Kidney epithelial cell (primary cell): ENCODE measurements around the gene GAL. TPM values are rescaled to one million over a fixed set of nuclear protein-coding genes. Genes with fewer than 3 reads are reported as not detected.

Experiments
- DNase-seq: peaks from one replicate; pipeline ENCODE4 v3.0.0-alpha.2; 2010; ENCODE audit warnings: low read depth
- H3K27me3 ChIP-seq: 2 replicates; pipeline ENCODE4 v1.6.0; 2011; ENCODE audit warnings: low read length; ENCODE audit not compliant: control insufficient read depth, insufficient read depth
- H3K36me3 ChIP-seq: 2 replicates; pipeline ENCODE4 v1.5.1; 2011; ENCODE audit warnings: low read length; ENCODE audit not compliant: control insufficient read depth, insufficient read depth
- H3K4me3 ChIP-seq: 2 replicates; pipeline ENCODE4 v1.5.1; 2011; ENCODE audit warnings: low read depth, mild to moderate bottlenecking, control low read depth, low read length
- total RNA-seq: library from RNA; depleted of rRNA; stranded (reverse); fragments of >200 nt; gene quantifications from 2 replicates; pipeline ENCODE4 v1.2.3, GENCODE V29; 2015
- TF ChIP-seq, protein P1 (sequence below): IDR thresholded peaks from 2 replicates; pipeline ENCODE4 v1.5.1; 2011; ENCODE audit warnings: mild to moderate bottlenecking, moderate library complexity, low read length, control low read depth, inconsistent platforms; ENCODE audit not compliant: insufficient read depth, poor library complexity, severe bottlenecking

The GAL gene
- total RNA-seq, 1 donor from 2014 or later = 20.8 TPM

DNA sequence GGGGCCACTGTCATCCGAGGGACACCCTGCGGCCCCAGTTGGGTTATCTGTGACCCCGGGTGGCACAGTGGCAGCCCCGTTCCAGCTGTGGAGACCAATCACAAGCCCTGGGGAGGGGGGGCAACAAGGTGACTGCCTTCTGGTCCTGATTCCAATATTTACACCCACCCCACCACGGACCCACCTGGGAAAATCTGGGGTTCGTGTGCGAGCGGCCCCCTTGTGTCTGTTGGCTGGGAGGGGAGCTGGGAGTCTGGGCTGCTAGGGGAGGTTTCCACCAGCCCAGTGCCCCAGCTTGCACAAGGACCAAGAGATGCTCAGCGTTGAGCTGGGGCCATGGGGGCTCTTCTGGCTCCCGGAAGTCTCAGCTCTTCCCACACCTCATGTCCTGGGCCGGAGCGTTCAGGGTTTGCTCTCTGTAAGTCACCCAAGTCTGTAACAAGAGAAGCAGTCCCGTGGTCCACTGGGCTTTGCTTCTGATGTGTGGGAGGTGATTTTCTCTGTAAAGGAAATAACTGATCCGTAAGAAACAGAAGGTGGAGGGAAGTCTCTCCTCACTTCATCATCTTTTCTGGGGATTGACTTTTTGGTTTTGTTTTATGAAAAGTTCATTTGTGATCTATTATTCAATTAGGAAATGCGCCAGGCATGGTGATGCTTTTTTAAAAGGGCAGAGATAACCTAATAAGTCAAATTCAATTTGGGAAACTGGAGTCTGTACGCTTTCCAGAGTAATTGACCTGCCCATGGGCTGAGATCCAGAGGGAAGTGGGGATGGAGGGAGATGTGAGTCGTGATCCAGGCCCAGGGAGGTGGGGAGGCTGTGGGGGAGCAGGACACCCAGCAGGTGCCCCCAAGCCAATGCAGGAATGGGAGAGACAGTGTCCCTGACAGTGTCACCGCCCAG lies 22.4 kb upstream of the GAL start:
- Histone ChIP-seq H3K36me3 (no peaks in the 10 kb centered on the region), H3K27me3 (peaks cover 19% of the 10 kb centered on the region), H3K4me3 (no peak overlapping the region)
- no peak for DNase-seq
- TF ChIP-seq, protein P1, sequence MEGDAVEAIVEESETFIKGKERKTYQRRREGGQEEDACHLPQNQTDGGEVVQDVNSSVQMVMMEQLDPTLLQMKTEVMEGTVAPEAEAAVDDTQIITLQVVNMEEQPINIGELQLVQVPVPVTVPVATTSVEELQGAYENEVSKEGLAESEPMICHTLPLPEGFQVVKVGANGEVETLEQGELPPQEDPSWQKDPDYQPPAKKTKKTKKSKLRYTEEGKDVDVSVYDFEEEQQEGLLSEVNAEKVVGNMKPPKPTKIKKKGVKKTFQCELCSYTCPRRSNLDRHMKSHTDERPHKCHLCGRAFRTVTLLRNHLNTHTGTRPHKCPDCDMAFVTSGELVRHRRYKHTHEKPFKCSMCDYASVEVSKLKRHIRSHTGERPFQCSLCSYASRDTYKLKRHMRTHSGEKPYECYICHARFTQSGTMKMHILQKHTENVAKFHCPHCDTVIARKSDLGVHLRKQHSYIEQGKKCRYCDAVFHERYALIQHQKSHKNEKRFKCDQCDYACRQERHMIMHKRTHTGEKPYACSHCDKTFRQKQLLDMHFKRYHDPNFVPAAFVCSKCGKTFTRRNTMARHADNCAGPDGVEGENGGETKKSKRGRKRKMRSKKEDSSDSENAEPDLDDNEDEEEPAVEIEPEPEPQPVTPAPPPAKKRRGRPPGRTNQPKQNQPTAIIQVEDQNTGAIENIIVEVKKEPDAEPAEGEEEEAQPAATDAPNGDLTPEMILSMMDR = no peak

DNA sequence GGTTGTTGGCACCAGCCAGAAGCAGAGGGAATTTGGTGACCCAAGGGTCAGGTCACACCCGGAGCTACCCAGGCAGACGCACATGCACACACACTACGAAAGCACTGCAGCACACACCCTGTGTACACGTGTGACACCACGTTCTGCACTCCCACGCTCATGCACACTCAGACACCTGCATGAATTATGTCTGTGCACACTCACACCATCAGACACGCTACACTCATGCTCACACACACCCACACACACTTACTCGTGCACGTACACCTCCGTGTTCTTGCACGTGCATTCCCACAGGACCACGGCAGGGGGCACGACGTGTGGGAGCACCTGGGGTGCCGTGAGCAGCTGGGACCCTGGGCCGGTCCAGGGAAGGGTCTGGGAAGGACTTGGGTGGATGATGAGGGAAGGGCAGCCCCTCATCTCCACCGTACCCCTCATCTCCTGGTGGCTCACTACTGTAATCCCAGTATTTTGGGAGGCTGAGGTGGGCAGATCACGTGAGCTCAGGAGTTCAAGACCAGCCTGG lies 20.8 kb upstream of the GAL start:
- Histone ChIP-seq H3K36me3 (no peaks in the 10 kb centered on the region), H3K4me3 (no peak overlapping the region), H3K27me3 (peaks cover 16% of the 10 kb centered on the region)
- TF ChIP-seq, protein P1 = no peak
- DNase-seq = no peak

DNA sequence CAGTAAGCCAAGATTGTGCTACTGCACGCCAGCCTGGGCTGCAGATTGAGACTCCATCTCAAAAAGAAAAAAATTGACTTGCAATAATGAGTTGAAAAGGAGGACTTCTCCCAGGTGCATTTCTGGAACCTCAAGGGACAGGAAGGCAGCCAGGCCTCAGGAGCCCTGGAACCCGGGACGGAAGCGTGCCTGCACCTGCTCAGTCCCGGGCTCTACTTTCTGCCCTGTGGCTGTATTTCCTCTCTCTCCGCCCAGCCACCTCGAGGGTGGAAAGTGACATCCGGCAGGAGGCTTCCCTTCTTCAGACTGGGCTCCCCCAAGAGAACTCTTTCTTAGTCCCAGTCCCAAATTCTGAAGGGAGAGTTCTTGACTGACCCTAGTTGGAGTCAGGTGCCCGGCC lies 20.2 kb upstream of the GAL start:
- no peak overlapping the region for H3K4me3 ChIP-seq
- H3K36me3 ChIP-seq = no peaks in the 10 kb centered on the region
- TF ChIP-seq, protein P1 = no peak
- DNase-seq = no peak
- peaks cover 16% of the 10 kb centered on the region for H3K27me3 ChIP-seq

- TF ChIP-seq, protein P1 = no peak
- H3K4me3 ChIP-seq = no peak overlapping the region
- no peaks in the 10 kb centered on the region for H3K36me3 ChIP-seq
- DNase-seq = no peak
- peaks cover 18% of the 10 kb centered on the region for H3K27me3 ChIP-seq
Measured at GRCh38 chr11:68664906-68665305, 19.4 kb upstream of the GAL start.

- H3K27me3 ChIP-seq = peaks cover 18% of the 10 kb centered on the region
- no peak for DNase-seq
- no peak overlapping the region for H3K4me3 ChIP-seq
- H3K36me3 ChIP-seq = no peaks in the 10 kb centered on the region
- TF ChIP-seq, protein P1 = no peak
Measured at GRCh38 chr11:68665436-68665835, 18.9 kb upstream of the GAL start.
